ENCODE data around the gene LPAR1. TPM values are rescaled to one million over a fixed set of nuclear protein-coding genes. Genes with fewer than 3 reads are reported as not detected.
A peak's percentile ranks its signal among the peaks of the same experiment; 100 is the strongest.
"Not testable (repeated sequence)": the region's sequence is repeated elsewhere in the genome, so short reads cannot be mapped to it uniquely, and the experiment has no call there.

The LPAR1 gene
- total RNA-seq, 1 experiment from 2014 or later = 33.3 TPM

DNA sequence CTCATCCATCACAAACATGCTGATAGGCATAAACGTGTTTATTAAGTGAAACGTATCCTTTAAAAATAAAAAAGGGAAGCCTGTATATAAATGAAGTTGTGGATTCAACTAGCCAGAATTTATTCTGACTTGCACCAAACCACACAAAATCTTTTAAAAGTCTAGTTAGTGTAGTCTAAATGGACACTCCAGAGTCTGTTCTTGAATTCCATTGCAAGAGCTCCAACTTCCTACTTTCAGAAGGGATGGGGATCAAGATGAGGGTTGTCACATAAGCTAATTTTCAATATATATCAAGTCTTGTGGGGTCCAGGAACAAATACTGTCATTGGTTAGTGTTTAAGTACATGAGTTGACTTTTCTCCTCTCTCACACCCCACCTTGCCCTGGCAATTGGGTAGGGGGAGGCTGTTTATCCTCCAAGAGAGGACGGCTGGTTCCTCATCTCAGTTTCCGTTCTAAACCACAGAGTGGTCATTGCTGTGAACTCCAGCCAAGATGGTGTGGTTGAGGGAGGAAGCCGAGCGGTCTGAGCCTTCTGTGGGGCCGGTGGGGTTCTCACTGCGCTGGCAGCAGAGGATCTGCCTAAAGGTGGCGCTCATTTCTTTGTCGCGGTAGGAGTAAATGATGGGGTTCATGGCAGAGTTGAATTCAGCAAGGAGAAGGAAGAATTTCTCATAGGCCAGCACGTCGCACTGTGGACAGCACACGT, 163.2 kb downstream of the LPAR1 start:
- DNase-seq (ENCODE audit: low read depth) = no peak

DNA sequence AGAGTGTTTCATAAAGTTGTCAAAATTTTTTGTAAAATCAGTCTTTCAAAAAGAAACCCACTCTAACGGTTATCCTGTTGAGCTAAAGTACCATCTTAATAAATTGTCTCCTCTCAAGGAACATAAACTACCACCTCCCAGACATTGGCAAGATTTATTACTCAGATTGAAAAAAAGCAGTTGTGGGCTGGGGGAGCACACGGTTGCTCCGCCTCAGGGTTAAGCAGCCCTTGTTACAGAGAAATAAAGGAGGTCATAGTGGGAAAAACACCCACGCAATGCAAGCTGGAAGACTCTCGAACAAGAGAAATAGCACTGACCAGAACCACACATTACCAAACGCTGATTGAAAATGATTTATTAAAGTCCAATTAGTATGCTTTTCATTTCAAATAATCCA, 165.3 kb downstream of the LPAR1 start:
- DNase-seq (ENCODE audit: low read depth) = no peak

DNA sequence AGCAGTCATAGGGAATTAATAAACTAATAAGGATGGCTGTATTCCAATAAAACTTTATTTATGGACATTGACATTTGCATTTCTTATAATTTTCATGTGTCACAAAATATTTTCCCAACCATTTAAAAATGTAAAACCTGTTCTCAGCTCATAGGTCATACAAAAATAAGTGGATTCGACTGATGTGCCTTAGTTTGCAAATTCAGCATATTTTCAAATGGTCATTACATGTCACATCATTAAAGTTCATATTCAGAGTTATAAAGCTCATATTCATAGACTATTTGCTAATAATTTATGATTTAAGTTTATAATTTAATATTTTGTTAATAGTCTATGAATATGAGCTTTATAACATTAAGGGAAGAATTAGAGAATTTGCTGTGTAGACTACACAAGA, 166.5 kb downstream of the LPAR1 start:
- no peak for DNase-seq (ENCODE audit: low read depth)

DNA sequence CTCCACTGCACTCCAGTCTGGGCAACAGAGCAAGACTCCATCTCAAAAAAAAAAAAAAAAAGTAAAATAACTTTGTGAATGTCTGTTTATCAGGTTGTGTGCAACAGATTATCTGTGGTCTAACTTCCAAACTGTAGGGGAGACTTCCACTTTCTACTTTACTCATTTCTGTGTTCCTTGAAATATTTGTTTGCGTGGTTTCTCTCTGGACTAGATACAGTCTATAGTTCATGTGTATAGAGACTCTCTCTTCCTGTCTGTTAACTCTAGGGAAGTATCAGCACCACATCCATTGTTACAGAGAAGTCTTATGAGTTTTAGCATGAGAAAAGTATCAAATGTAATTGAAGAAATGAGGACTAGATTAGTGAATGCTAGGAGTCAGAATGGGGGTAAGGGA, 168.3 kb downstream of the LPAR1 start:
- no peak for DNase-seq (ENCODE audit: low read depth)

DNA sequence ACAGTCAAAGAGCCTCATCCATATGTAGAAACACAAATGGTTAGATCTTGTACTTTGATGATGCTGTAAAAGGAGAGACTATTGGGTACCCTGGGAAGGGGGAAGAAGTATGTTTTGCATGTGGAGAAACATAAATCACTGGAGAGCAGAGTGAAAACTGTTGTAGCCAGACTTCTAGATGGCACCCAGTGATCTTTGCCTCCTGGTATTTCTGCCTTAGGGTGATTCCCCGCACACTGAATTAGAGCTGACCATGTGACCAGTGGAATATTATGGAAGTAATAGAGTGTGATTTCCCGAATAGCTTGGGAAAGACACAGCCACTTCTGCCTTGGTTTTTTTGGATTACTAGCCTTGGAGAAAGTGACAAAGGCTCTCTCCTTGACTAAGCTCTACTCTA, 174.3 kb downstream of the LPAR1 start:
- peak; percentile 55 for DNase-seq (ENCODE audit: low read depth)

DNA sequence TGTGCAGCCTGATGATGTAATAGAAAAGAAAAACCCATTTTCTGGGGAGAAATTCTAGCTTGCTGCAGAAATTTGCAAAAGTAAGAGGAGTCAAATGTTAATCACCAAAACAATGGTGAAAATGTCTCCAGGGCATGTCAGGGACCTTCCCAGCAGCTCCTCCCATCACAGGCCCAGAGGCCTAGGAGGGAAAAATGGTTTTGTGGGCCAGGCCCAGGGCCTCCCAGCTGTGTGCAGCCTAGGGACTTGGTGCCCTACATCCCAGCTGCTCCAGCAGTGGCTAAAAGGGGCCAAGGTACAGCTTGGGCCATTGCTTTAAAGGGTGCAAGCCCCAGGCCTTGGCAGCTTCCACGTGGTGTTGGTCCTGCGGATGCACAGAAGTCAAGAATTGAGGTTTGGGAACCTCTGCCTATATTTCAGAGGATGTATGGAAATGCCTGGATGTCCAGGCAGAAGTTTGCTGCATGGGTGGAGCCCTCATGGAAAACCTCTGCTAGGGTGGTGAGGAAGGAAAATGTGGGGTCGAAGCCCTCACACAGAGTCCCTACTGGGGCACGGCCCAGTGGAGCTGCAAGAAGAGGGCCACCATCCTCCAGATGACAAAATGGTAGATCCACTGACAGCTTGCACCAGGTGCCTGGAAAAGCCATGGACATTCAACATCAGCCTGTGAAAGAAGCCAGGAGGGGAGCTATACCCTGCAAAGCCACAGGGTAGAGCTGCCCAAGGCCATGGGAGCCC, 176.7 kb downstream of the LPAR1 start:
- not testable (repeated sequence) for DNase-seq (ENCODE audit: low read depth)

DNA sequence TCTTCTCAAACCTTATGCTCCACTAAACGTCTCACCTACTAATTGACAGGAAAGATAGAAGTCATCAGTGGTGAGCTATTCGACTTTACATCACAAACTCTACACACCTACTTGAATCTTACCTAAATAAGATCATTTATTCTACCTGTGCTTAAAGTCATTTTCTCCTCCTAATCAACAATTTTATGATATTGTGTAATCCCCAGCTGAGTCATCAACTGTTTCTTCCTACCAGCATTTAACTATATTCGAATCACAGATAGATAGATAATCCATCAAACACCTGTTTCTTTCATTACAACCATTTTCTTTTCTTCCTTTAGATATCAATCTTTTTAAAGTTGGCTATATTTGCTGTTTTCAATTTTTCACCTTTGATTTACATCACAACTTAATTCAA, 181.5 kb downstream of the LPAR1 start:
- no peak for DNase-seq (ENCODE audit: low read depth)

DNA sequence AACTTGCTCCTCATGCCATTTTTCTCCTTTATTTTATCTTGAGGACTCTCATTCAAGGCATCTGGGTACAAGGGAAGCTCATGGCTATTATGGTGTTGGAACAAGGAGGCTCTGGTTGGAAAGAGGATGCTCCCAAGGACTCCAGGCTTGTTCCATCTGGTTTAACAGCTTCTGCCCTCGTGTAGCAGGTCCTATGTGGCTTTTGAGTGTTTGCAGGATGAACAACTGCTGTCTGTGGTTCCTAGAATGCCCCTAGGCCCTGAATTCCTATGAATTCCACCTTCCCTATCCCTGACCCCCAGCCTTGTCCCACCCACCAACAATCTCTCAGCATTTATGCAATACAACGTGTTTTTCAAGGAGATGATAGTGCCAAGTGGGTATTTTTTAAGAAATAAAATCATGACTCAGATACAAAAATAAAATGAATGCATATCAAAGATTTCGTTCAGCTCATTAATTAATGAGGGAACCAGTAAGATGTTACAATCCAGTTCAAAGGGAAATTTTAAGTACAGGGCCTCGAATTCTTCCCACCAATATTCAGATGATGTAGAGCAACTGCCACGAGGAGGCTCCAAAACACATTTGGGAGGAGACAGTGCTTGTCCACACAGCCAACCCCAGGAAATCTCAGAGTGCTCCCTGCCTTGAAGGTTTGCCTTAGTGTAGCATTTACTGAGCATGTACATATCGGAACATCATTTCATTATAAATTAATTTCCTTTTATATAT, 187.7 kb downstream of the LPAR1 start:
- peak; percentile 29 for DNase-seq (ENCODE audit: low read depth)

DNA sequence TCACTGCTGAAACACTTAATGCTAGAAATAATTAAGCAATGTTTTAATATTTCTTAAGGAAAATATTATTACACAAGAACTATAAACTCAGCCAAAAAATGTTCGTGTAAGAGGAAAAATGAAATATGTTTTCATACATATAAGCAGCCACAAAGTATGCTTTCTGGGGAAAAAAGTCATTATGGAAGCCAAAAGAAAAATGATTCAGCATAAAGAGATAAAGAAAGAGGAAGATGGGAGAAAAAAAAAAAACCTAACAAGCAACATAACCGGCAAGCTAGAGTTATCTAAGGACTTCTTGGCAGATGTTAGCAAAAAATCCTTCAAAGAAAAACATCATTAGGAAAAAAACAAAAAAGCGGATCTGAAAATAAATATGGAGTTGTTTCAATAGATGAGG, 190.6 kb downstream of the LPAR1 start:
- DNase-seq (ENCODE audit: low read depth) = no peak

DNA sequence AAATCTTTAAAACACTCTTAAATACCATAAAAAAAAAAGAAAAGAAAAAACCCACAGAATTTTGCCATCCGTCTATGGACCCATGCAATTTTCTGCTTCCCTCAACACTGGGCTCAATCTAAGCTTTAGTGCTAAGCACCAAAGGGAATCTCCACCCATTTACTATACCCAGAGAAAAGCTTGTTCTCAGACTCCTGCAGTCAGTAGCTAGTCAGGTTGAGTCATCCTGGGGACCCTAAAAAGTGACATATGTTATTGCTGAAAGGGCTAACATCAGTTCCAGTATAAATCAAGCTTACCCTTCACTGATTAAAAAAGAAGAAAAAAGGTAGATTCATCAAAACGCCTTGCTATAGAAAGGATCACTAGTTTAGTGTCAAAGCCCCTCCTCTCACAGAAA, 192.1 kb downstream of the LPAR1 start:
- DNase-seq (ENCODE audit: low read depth) = no peak

DNA sequence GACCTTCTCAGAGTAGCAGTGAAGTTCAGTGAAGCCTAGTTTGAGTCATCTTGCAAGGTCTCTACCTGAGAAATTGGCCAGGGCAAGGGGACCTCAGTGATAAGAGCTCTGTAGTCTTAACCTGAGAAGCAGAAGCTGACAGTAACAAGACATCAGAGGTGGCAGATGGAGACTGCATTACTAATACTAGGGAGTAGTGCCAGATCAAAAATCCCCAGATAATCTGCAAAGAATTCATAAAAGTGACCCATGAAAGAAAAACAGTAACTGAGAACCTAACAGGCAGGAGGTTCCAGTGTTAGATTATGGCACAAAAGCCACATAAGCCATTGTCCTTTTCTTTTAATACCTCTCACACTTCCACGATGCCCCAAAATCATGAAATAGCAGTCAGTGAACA, 194.1 kb downstream of the LPAR1 start:
- DNase-seq (ENCODE audit: low read depth) = no peak

DNA sequence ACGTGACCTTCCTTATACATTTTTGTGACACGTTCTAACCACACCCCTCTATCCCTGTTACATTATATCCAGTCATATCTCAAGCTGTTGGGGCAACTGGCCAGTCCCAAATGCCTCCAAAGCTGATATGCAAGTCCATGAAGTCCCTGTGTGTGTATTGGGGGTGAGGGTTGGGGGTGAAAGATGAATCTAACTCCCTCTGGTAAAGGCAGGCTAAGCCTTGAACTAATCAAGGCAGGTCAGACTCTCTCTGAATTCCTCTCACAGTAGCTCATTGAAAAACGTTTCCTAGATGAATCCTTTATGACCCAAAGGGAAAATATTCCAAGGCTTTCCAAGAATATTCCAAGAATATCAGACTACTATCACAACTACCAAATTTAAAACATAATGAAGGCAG, 195.3 kb downstream of the LPAR1 start:
- no peak for DNase-seq (ENCODE audit: low read depth)

DNA sequence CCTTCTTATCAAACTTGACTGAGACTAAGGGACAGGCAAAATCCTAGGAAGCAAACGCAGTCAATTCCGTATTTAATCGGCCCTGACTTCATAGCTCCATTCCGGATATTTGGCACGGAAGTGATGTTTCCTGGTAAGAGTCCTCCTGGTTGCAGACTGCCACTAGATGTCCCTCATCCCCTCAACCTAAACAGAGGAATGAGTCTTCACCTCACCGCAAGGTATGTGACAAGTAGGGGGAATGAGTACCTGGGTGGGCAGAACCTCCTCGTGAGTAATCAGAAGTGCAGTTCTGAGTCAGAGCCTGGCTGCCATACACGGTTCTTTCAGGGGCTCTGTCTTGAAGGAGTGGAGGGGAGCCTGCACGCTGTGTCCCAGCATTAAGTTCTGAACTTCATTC, 196.1 kb downstream of the LPAR1 start:
- peak; percentile 44 for DNase-seq (ENCODE audit: low read depth)

DNA sequence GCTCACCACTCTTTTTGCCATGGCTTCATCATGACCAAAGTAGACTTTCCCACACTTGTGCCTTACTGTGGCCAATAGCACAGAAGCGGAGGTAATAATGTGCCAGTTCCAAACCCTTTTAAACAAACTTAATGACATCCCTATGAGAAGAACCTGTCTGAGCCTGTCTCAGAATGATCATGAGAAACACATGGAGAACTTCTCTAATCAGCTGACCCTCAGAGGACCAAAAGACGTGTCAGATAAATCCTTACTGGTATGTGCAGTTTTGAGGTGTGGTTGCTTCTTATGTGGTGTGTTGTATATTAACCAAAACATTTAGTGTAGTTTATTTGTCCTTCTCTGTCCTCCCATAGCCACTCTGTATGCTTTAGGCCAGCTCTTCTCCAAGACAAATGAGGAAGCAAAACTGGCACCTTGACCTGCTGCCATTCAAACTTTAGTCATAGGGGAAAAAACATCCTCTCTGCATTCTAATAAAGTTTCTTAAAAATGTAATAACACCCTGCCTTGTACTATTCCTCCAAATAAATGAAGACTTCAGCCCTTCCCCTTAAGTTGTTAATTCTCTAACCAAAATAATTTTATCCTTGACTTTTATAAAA, 200.8 kb downstream of the LPAR1 start:
- DNase-seq (ENCODE audit: low read depth) = no peak

DNA sequence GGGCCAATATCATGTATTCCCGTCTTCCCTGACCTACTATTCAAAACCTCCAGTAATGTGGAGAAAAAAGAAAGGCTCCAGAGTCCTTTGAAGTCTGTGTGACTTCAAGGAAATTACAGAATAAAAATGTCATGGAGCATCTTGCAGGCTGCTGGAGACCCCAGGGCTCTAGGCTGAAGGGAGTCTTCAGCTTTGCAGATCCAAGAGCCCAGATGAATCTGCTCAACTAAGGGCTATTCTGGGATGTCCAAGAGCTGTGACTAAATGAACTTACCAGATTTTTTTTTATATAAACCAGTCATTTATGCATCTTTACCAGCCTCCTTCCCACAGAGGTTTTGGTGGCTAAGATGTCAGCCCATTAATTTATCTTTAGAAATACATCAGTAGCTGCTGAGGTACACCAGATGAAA, 202.4 kb downstream of the LPAR1 start:
- peak; percentile 84 for DNase-seq (ENCODE audit: low read depth)

DNA sequence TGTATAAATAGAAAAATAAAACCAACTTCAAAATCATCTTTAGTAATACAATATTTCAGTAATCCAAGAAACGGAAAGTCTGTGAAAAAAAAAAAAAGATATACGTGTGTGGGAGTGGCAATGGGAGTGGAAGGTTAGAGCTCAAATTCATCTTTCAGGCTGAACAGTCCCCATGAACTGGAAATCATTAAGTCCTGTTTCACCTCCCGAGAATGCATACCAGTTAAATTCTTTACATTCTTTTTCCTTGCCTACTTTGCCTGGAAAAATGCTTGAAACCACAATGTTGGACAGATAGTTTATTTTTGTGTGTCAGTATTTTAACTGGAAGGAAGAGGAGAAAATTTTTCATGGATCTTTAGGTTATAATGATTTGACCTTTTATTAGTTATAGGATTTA, 202.9 kb downstream of the LPAR1 start:
- DNase-seq (ENCODE audit: low read depth) = peak; percentile 95

DNA sequence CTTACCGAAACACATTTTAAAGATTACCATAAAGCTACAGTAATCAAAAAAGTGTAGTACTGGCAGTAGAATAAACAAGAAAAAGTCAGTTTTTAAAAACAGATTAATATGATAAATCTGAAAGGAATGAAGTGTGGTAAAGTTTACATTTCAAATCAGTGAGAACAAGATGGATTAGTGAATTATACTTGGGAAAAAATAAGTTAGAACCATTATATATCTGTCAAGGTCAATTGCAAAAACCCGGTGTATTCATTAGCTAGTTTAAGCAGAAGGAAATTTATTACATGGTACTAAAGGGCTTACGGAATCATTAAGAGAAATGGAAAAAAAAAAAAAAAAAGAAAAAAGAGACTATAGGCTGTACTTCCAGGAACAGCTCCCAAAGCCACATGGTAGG, 205.3 kb downstream of the LPAR1 start:
- DNase-seq (ENCODE audit: low read depth) = no peak

DNA sequence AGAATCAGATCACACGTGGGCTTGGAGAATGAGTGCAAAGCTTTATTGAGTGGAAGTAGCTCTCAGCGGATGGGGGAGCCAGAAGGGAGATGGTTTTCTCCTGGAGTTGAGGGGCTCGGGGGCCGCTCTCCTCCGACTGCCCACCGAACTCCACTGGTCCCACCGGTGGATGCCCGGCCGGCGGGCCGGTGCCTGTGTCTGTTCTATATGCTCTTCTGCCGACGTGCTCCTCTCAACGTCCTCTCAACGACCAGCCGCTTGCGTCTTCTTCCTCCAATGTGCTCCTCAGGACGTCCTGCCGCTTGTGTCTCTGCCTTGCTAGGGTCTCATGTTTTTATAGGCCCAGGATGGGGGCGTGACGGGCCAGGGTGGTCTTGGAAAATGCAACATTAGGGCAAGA, 207.8 kb downstream of the LPAR1 start:
- DNase-seq (ENCODE audit: low read depth) = no peak

DNA sequence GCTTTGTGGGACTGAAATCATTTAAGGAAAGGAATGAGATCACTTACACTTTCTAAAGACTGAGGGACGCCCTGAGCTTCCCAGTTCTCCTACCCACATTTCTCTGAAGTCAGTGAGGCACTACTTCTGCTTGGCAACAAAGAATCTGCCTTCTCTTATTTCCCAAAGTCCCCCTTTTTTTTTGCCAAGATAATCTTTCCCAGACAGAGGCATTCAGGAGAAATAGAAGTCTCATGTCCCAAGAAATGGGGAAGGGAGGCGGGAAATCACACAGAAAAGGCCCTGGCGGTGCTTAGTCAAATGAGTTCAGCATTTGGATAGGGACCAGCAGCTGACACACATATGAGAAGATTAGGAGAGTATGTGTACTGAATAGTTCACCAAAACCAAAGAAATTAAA, 210.0 kb downstream of the LPAR1 start:
- peak; percentile 43 for DNase-seq (ENCODE audit: low read depth)

DNA sequence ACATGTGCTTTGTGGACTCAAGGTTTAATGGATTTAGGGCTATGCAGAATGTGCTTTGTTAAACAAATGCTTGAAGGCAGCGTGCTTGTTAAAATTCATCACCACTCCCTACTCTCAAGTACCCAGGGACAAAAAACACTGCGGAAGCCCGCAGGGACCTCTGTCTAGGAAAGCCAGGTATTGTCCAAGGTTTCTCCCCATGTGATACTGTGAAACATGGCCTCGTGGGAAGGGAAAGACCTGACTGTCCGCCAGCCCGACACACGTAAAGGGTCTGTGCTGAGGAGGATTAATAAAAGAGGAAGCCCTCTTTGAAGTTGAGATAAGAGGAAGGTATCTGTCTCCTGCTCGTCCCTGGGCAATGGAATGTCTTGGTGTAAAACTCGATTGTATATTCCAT, 211.9 kb downstream of the LPAR1 start:
- DNase-seq (ENCODE audit: low read depth) = not testable (repeated sequence)

DNA sequence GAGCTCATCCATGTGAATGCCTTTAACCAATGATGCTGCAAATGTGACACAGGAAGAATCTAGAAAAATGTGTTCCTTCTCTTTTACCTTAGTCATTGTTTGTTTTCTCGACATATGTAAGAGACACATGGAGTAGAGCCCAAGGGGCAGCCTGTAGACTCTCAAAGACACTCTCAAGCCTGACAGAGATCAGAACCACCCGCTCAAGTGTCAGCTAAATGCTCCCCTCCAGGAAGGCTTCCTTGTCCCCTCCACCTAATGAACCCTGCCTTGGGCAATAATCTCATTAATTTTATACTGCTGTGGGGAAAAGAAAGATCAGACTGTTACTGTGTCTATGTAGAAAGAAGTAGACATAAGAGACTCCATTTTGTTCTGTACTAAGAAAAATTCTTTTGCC, 212.3 kb downstream of the LPAR1 start:
- DNase-seq (ENCODE audit: low read depth) = no peak

DNA sequence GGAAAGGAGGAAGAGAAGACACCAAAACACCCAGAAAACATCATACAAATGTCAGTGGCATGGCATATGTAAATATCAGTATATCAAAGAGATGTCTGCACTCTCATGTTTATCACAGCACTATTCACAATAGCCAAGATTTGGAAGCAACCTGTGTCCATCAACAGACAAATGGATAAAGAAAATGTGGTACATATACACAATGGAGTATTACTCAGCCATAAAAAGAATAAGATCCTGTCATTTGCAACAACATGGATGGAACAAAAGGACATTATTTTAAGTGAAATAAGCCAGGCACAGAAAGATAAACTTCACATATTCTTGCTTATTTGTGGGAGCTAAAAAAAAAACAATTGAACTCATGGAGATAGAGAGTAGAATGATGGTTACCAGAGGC, 213.1 kb downstream of the LPAR1 start:
- not testable (repeated sequence) for DNase-seq (ENCODE audit: low read depth)
